BE2C (cell line): ENCODE measurements around the gene ZFYVE28.

ENCODE experiments used
- DNase-seq: peaks from one replicate; pipeline ENCODE4 v3.0.0-alpha.2; 2020
- H3K27me3 ChIP-seq: fragments of 250-450 bp; sonication (Bioruptor Pico); 2 replicates; pipeline ENCODE4 v1.5.1; 2020; ENCODE audit warnings: mild to moderate bottlenecking
- H3K36me3 ChIP-seq: fragments of 250-450 bp; sonication (Bioruptor Pico); 2 replicates; pipeline ENCODE4 v1.5.1; 2020; ENCODE audit warnings: mild to moderate bottlenecking
- H3K4me1 ChIP-seq: fragments of 250-450 bp; sonication (Bioruptor Pico); 2 replicates; pipeline ENCODE4 v1.5.1; 2020
- H3K4me3 ChIP-seq: 2 replicates; pipeline ENCODE4 v1.5.1; 2011; ENCODE audit warnings: low read depth, low read length
- H3K9me3 ChIP-seq: fragments of 250-450 bp; sonication (Bioruptor Pico); 2 replicates; pipeline ENCODE4 v1.5.1; 2020
- TF ChIP-seq, protein P1 (sequence below): IDR thresholded peaks from 2 replicates; pipeline ENCODE4 v1.5.1; 2012; ENCODE audit warnings: mild to moderate bottlenecking, low read depth, low read length

The ZFYVE28 gene

DNA sequence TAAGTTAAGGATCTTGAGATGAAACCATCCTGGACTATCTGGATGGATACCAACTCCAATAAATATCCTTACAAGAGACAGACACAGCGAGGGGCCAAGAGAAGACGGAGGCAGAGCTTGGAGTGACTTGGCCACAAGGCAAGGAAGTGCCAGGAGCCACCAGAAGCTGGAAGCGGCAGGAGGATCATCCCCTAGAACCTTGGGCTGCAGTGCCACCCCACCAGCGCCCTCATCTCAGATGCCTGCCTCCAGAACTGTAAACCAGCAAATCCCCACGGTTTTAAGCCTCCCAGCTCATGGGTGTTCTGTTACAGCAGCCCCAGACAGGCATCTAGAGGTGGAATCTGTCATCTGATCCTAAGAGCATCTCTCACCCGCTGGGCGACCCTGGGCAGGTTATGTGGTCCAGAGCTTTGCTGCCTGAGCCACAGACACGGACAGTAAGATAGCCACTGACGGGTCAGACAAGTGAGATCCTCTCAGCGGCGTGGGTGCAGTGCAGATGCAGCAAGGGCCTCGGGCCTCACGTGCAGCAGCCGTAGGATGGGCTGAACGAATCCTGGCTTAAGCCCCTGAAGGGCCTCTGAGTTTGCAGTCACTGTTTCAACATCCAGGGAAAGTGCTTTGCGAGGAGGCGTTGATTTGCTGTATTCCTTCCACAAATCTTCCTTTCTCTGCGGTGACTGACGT, 131.4 kb downstream of the ZFYVE28 start:
- TF ChIP-seq, protein P1, sequence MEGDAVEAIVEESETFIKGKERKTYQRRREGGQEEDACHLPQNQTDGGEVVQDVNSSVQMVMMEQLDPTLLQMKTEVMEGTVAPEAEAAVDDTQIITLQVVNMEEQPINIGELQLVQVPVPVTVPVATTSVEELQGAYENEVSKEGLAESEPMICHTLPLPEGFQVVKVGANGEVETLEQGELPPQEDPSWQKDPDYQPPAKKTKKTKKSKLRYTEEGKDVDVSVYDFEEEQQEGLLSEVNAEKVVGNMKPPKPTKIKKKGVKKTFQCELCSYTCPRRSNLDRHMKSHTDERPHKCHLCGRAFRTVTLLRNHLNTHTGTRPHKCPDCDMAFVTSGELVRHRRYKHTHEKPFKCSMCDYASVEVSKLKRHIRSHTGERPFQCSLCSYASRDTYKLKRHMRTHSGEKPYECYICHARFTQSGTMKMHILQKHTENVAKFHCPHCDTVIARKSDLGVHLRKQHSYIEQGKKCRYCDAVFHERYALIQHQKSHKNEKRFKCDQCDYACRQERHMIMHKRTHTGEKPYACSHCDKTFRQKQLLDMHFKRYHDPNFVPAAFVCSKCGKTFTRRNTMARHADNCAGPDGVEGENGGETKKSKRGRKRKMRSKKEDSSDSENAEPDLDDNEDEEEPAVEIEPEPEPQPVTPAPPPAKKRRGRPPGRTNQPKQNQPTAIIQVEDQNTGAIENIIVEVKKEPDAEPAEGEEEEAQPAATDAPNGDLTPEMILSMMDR, result no peak
- Histone ChIP-seq H3K9me3 (no peaks in the 10 kb centered on the region), H3K27me3 (no peaks in the 10 kb centered on the region), H3K4me1 (peaks cover 10% of the 10 kb centered on the region), H3K36me3 (no peaks in the 10 kb centered on the region), H3K4me3 (no peak overlapping the region)
- DNase-seq, result peak; percentile 11

DNA sequence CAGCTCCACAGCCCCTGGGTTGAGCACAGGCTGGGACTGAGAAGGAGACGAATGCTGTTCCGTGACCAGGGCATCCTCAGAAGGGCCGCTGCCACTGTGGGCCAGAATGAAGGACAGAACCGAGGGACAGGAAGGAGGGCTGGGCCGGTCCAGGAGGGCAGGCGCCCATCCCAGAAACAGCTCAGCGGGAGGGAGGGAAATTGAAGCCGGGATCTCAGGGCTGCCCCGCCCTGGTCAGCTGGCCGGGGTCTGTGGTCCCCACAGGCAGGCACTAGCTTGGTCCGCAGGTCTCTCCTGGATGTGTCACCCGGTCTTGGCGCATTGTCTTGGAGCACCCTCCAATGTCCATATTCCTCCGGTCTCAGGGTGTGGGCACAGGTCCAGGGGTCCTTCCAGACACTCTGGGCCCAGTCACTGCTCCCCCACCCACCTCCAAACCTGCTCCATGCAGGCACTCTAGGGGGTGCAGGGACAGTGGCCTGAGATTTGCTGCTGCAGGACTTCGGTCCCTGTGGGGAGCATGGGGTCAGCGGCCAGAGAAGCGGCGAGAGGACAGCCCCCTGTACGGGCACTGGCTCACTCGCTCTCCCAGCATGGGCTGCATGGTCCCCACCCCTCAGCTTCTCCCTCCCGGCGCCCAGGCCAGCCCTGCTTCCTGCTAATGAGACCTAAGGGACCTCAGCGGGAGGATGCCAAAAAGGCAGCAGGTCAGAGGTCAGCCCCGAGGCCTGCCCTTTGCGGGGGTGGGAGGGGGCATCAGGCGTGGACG, 132.6 kb downstream of the ZFYVE28 start:
- no peak overlapping the region for H3K4me3 ChIP-seq
- no peaks in the 10 kb centered on the region for H3K36me3 ChIP-seq
- TF ChIP-seq, protein P1, result no peak
- H3K4me1 ChIP-seq, result peaks cover 2% of the 10 kb centered on the region; the same call in 1 of the 2 replicates
- H3K27me3 ChIP-seq, result no peaks in the 10 kb centered on the region
- peak; percentile 8 for DNase-seq
- H3K9me3 ChIP-seq, result no peaks in the 10 kb centered on the region

DNA sequence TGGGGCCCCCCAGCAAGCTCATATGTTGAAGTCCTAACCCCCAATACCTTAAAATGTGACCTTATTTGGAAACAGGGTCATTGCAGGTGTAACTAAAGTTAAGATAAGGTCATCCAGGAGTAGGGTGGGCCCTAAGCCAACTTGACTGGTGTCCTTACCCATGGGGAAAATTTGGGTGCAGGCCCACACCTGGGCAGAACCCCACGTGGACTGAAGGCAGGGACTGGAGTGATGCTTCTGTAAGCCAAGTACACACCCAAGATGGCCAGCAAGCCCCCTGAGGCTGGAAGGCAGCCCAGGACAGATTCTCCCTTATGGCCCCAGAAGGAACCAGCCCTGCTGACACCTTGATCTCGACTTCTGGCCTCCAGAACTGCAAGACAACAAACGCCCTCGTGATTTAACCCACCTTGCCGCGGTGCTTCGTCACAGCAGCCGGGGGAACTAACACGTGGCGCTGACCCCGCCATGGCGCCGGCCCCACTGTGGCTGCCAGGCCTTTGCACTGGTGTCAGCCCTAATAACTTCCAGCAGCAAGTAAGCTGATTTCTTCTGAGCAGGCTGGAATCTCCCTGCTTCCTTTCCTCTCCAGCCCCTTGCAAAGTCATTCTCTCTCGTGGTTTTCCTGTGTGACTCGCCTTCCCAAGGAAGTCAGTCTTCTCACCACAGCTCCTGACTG, 133.4 kb downstream of the ZFYVE28 start:
- no peaks in the 10 kb centered on the region for H3K27me3 ChIP-seq
- H3K36me3 ChIP-seq, result no peaks in the 10 kb centered on the region
- H3K4me3 ChIP-seq, result no peak overlapping the region
- no peaks in the 10 kb centered on the region for H3K9me3 ChIP-seq
- DNase-seq, result peak; percentile 4
- peaks cover under 1% of the 10 kb centered on the region; the same call in 1 of the 2 replicates for H3K4me1 ChIP-seq
- TF ChIP-seq, protein P1, result no peak

DNA sequence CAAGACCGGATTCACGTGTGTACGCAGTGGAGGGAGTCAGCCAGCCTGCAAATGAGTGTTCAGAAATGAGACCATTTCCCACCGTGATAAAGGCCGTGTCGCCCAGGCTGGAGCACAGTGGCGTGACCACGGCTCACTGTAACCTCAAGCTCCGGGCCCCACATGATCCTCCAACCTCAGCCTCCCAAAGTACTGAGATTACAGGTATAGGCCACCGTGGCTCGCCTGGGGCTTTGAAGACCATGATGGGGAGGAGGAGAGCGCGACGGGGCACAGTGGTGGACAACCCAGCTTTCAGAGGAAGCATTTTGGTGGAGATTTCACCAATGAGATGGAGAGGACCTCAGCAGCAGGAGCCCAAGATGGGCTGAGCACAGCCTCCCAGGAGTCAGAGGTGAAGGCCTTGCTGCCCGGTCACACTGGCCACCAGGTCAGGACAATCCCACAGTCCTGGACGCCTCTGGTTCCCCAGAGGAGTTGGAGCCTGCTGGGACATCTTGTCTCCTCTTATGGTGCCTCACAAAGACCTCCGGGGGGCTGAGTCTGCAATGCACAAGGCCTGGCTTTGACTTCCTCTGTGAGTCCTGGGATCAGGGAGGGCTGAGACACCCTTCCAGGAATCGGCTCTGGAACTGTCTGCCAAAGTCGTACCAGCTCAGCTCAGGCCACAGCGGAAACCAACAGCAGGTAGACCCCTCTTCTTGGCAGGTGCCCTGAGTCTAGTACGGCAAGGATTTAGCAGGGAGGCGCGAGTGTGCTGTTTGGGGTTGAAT, 134.1 kb downstream of the ZFYVE28 start:
- no peaks in the 10 kb centered on the region for H3K27me3 ChIP-seq
- DNase-seq, result no peak
- no peaks in the 10 kb centered on the region for H3K36me3 ChIP-seq
- H3K9me3 ChIP-seq, result no peaks in the 10 kb centered on the region
- no peaks in the 10 kb centered on the region for H3K4me1 ChIP-seq
- no peak overlapping the region for H3K4me3 ChIP-seq
- TF ChIP-seq, protein P1, result no peak

DNA sequence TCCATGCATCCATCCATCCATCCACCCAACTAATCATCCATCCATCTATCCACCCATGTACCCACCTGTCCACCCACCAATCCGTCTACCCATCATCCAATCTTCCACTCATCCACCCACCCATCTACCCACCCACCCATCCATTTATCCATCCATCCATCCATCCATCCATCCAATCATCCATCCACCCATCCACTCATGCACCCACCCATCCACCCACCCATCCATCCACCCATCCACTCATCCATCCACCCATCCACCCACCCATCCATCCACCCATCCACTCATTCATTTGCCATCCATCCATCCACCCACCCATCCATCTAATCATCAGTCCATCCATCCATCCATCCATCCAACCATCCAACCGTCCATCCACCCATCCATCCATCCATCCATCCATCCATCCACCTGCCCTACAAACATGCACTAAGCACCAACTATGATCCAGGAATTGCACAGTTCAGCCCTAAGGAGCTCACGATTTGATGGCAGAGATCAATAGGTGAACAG, 135.2 kb downstream of the ZFYVE28 start:
- H3K4me1 ChIP-seq, result no peaks in the 10 kb centered on the region
- DNase-seq, result no peak
- no peaks in the 10 kb centered on the region for H3K27me3 ChIP-seq
- no peaks in the 10 kb centered on the region for H3K36me3 ChIP-seq
- TF ChIP-seq, protein P1, result no peak
- H3K4me3 ChIP-seq, result no peak overlapping the region
- no peaks in the 10 kb centered on the region for H3K9me3 ChIP-seq
